Tongue (tissue), 2 donors: Measurements from ENCODE around the gene NTN4. TPM values are rescaled to one million over a fixed set of nuclear protein-coding genes. Genes with fewer than 3 reads are reported as not detected.
"Not testable (repeated sequence)": the region's sequence is repeated elsewhere in the genome, so short reads cannot be mapped to it uniquely, and the experiment has no call there.

Experiments
- DNase-seq: peaks from one replicate; pipeline ENCODE4 v3.0.0-alpha.2; 2015
- total RNA-seq: library from RNA; depleted of rRNA; stranded (reverse); fragments of >200 nt; gene quantifications from one replicate; pipeline ENCODE4 v1.2.3, GENCODE V29; 2014

NTN4 gene
- total RNA-seq, 1 donor from 2014 or later, result 47.9 TPM

GRCh38 chr12:95746062-95746461, 44.5 kb downstream of the NTN4 start:
- DNase-seq, result not testable (repeated sequence)

- no peak for DNase-seq
Observed at GRCh38 chr12:95742586-95742985, 48.0 kb downstream of the NTN4 start.

GRCh38 chr12:95741635-95742034, 48.9 kb downstream of the NTN4 start:
- no peak for DNase-seq

- no peak for DNase-seq
Observed at GRCh38 chr12:95740751-95741150, 49.8 kb downstream of the NTN4 start.

GRCh38 chr12:95739561-95740313, 50.8 kb downstream of the NTN4 start:
- peak; percentile 95 for DNase-seq

- no peak for DNase-seq
Observed at GRCh38 chr12:95738024-95738611, 52.4 kb downstream of the NTN4 start.

- DNase-seq, result no peak
Observed at GRCh38 chr12:95736631-95737030, 53.9 kb downstream of the NTN4 start.

GRCh38 chr12:95735728-95736127, 54.8 kb downstream of the NTN4 start:
- DNase-seq, result not testable (repeated sequence)

- peak; percentile 90 for DNase-seq
Observed at GRCh38 chr12:95733141-95733825, 57.3 kb downstream of the NTN4 start.

GRCh38 chr12:95731519-95731958, 59.0 kb downstream of the NTN4 start:
- DNase-seq, result no peak

- DNase-seq, result no peak
Observed at GRCh38 chr12:95730457-95730856, 60.1 kb downstream of the NTN4 start.

GRCh38 chr12:95726903-95727302, 63.7 kb downstream of the NTN4 start:
- DNase-seq, result no peak

GRCh38 chr12:95724767-95725166, 65.8 kb downstream of the NTN4 start:
- no peak for DNase-seq

GRCh38 chr12:95723693-95724384, 66.7 kb downstream of the NTN4 start:
- no peak for DNase-seq

GRCh38 chr12:95721320-95721719, 69.2 kb downstream of the NTN4 start:
- no peak for DNase-seq

GRCh38 chr12:95720146-95720545, 70.4 kb downstream of the NTN4 start:
- DNase-seq, result no peak

- no peak for DNase-seq
Observed at GRCh38 chr12:95718772-95719171, 71.8 kb downstream of the NTN4 start.

GRCh38 chr12:95718006-95718431, 72.5 kb downstream of the NTN4 start:
- no peak for DNase-seq

GRCh38 chr12:95717316-95717928, 73.1 kb downstream of the NTN4 start:
- DNase-seq, result no peak

- DNase-seq, result no peak
Observed at GRCh38 chr12:95715177-95715576, 75.4 kb downstream of the NTN4 start.

GRCh38 chr12:95712269-95712668, 78.3 kb downstream of the NTN4 start:
- no peak for DNase-seq

- DNase-seq, result no peak
Observed at GRCh38 chr12:95710386-95710785, 80.2 kb downstream of the NTN4 start.
